ENCODE results near the gene RCAN3.

The RCAN3 gene

DNA sequence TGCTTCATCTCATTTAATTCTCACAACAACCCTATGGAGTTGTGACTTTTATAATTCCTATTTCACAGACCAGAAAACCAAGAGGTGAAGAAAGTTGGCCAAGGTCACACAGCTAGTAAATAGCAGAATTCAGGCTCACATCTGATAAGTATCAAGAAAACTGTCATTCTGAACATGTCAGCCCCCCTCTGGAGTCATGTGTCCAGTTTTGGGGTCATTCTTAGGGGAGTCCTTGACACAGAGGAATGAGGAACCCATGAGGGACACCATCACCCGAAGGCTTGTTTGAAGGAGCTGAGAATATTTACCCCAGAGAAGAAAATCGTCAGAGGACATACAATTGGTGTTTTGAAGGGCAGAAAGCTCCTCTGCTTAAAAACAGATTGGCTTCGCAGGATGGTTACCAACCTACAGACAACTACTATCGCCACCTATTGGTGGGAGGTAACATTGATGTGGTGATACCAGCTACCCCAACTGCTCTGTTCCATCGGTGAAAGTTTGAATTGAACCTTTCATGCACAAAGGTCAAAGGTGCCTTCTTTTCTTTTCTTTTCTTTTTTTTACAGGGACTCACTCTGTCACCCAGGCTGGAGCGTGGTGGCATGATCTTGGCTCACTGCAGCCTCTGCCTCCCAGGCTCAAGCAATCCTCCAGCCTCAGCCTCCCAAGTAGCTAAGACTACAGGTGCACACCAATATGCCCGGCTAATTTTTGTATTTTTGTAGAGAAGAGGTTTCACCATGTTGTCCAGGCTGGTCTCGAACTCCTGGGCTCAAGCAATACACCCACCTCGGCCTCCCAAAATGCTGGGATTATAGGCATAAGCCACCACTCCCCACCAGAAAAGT is 84.6 kb downstream of the RCAN3 start:
- peak; percentile 83 for DNase-seq

DNA sequence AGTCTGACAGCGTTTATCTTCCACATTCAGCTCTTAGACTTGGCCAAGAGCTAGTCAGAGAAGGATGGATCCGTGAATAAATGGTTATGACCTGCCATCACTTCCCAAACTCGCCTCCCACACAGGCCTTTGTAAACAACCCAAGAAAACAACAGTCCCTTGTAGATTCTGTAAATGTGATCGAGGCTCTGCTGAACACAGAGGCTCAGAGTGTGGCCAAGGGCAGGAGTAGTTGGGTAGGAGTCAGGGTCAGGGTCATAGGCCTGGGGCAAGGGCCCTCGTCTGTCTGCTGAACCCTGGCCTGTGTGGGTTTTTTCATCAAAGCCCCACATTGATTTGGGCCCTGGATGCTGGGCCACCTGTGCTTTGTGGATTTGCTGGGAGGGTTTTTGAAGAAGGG is 85.9 kb downstream of the RCAN3 start:
- no peak for DNase-seq

- DNase-seq: no peak
These were observed 86.6 kb downstream of the RCAN3 start for GRCh38 chr1:24589200-24589599.
